Osteocyte (in vitro differentiated cells): ENCODE results near the gene TPK1. TPM values are rescaled to one million over a fixed set of nuclear protein-coding genes. Genes with fewer than 3 reads are reported as not detected.

Experiments
- DNase-seq: peaks from one replicate; pipeline ENCODE4 v3.0.0; 2021; ENCODE audit warnings: mixed read lengths; ENCODE audit not compliant: unreplicated experiment; ENCODE audit errors: extremely low spot score
- H3K27ac Mint-ChIP-seq: one replicate; pipeline ENCODE4 v1.8.0; 2021; ENCODE audit warnings: mild to moderate bottlenecking, mixed read lengths; ENCODE audit not compliant: unreplicated experiment
- H3K27me3 Mint-ChIP-seq: one replicate; pipeline ENCODE4 v1.8.0; 2021; ENCODE audit warnings: mixed read lengths; ENCODE audit not compliant: unreplicated experiment
- H3K36me3 Mint-ChIP-seq: one replicate; pipeline ENCODE4 v1.8.0; 2021; ENCODE audit warnings: mixed read lengths; ENCODE audit not compliant: unreplicated experiment
- H3K4me1 Mint-ChIP-seq: one replicate; pipeline ENCODE4 v1.8.0; 2021; ENCODE audit warnings: mixed read lengths; ENCODE audit not compliant: unreplicated experiment
- H3K4me3 Mint-ChIP-seq: one replicate; pipeline ENCODE4 v1.8.0; 2021; ENCODE audit warnings: mild to moderate bottlenecking, moderate library complexity, mixed read lengths; ENCODE audit not compliant: unreplicated experiment
- H3K9me3 Mint-ChIP-seq: one replicate; pipeline ENCODE4 v1.8.0; 2021; ENCODE audit warnings: mixed read lengths; ENCODE audit not compliant: unreplicated experiment
- CTCF ChIP-seq: fragments of 200-600 bp; sonication (generic); IDR thresholded peaks from 2 replicates; pipeline ENCODE4 v1.5.0; 2021; ENCODE audit warnings: antibody characterized with exemption, mild to moderate bottlenecking, moderate library complexity
- total RNA-seq: library from RNA; stranded (reverse); gene quantifications from 2 replicates; pipeline ENCODE4 v1.2.1, GENCODE V29; 2021

TPK1 gene
- total RNA-seq, 1 donor from 2014 or later, result 5.6 TPM

- Mint-ChIP-seq H3K27me3 (no peaks in the 10 kb centered on the region), H3K4me1 (no peaks in the 10 kb centered on the region), H3K36me3 (no peaks in the 10 kb centered on the region), H3K9me3 (peaks cover 9% of the 10 kb centered on the region), H3K27ac (no peak overlapping the region), H3K4me3 (no peak overlapping the region)
- DNase-seq, result no peak
- TF ChIP-seq CTCF, result no peak
These were observed 376.2 kb downstream of the TPK1 start for GRCh38 chr7:144459635-144460034.

- Mint-ChIP-seq H3K27me3 (no peaks in the 10 kb centered on the region), H3K27ac (no peak overlapping the region), H3K4me3 (no peak overlapping the region), H3K4me1 (no peaks in the 10 kb centered on the region), H3K36me3 (no peaks in the 10 kb centered on the region), H3K9me3 (peaks cover 3% of the 10 kb centered on the region)
- TF ChIP-seq CTCF, result no peak
- DNase-seq, result no peak
These were observed 380.8 kb downstream of the TPK1 start for GRCh38 chr7:144455040-144455404.

- Mint-ChIP-seq H3K4me3 (no peak overlapping the region), H3K36me3 (no peaks in the 10 kb centered on the region), H3K27ac (no peak overlapping the region), H3K9me3 (no peaks in the 10 kb centered on the region), H3K4me1 (no peaks in the 10 kb centered on the region), H3K27me3 (no peaks in the 10 kb centered on the region)
- peak; percentile 27 for TF ChIP-seq CTCF
- no peak for DNase-seq
These were observed 381.4 kb downstream of the TPK1 start for GRCh38 chr7:144454256-144455039.

GRCh38 chr7:144452064-144452463 is 383.8 kb downstream of the TPK1 start:
- no peak overlapping the region for H3K4me3 Mint-ChIP-seq
- no peak for DNase-seq

GRCh38 chr7:144445590-144445989 is 390.3 kb downstream of the TPK1 start:
- no peaks in the 10 kb centered on the region for H3K9me3 Mint-ChIP-seq
- no peak overlapping the region for H3K4me3 Mint-ChIP-seq
- H3K36me3 Mint-ChIP-seq, result no peaks in the 10 kb centered on the region
- no peak for TF ChIP-seq CTCF
- no peaks in the 10 kb centered on the region for H3K4me1 Mint-ChIP-seq
- no peak for DNase-seq
- no peaks in the 10 kb centered on the region for H3K27me3 Mint-ChIP-seq
- H3K27ac Mint-ChIP-seq, result no peak overlapping the region

More at GRCh38 chr7:144452064-144452463, 383.8 kb downstream of the TPK1 start:
- no peaks in the 10 kb centered on the region for H3K4me1 Mint-ChIP-seq
- H3K27me3 Mint-ChIP-seq, result no peaks in the 10 kb centered on the region
- H3K27ac Mint-ChIP-seq, result no peak overlapping the region
- H3K36me3 Mint-ChIP-seq, result no peaks in the 10 kb centered on the region
- no peaks in the 10 kb centered on the region for H3K9me3 Mint-ChIP-seq
- no peak for TF ChIP-seq CTCF
